Liver (tissue), 3 donors: ENCODE results near the gene TMBIM1.

Experiments used
- CTCF ChIP-seq: fragments of 150-350 bp; IDR thresholded peaks from 2 replicates; pipeline ENCODE4 v1.5.1; 2017; ENCODE audit warnings: improper control_type of control experiment, low read depth, low read length; ENCODE audit not compliant: missing input control
- GABPA ChIP-seq, 2 donors: IDR thresholded peaks in 1 of 2; conservative IDR thresholded peaks in 1 of 2; 2 replicates each; pipeline ENCODE4 v1.6.1; 2016; ENCODE audit warnings: antibody characterized with exemption in 2 of 2, mild to moderate bottlenecking in 1 of 2, moderate library complexity in 1 of 2
- REST ChIP-seq: IDR thresholded peaks from 2 replicates; pipeline ENCODE4 v1.6.1; 2016; ENCODE audit warnings: antibody characterized with exemption, mild to moderate bottlenecking
- SP1 ChIP-seq: IDR thresholded peaks from 2 replicates; pipeline ENCODE4 v1.6.1; 2018; ENCODE audit warnings: antibody characterized with exemption, mild to moderate bottlenecking
- TAF1 ChIP-seq: conservative IDR thresholded peaks from 2 replicates; pipeline ENCODE4 v1.6.1; 2016; ENCODE audit warnings: antibody characterized with exemption, mild to moderate bottlenecking
- ZBTB33 ChIP-seq: IDR thresholded peaks from 2 replicates; pipeline ENCODE4 v1.6.1; 2016; ENCODE audit warnings: antibody characterized with exemption
- donor health status: healthy.
- donor health status: healthy.

- TF ChIP-seq ZBTB33 (no peak), SP1 (no peak), TAF1 (no peak), CTCF (no peak), GABPA (IDR thresholded peaks at IDR 0.05 in 1 of 2, conservative IDR thresholded peaks at IDR 0.05 in 1 of 2) (no peak), REST (no peak)
These were observed 23.1 kb upstream of the TMBIM1 start for GRCh38 chr2:218315397-218315796.
